GM18511 (cell line): Measurements from ENCODE around the gene NPLOC4.
"Not testable (repeated sequence)": the region's sequence is repeated elsewhere in the genome, so short reads cannot be mapped to it uniquely, and the experiment has no call there.

Experiments used
- ATAC-seq: cut with Tn5 transposase; IDR thresholded peaks from one replicate; pipeline ENCODE4 v1.9.1; 2021; ENCODE audit warnings: mild to moderate bottlenecking, moderate library complexity; ENCODE audit not compliant: unreplicated experiment

NPLOC4 gene

DNA sequence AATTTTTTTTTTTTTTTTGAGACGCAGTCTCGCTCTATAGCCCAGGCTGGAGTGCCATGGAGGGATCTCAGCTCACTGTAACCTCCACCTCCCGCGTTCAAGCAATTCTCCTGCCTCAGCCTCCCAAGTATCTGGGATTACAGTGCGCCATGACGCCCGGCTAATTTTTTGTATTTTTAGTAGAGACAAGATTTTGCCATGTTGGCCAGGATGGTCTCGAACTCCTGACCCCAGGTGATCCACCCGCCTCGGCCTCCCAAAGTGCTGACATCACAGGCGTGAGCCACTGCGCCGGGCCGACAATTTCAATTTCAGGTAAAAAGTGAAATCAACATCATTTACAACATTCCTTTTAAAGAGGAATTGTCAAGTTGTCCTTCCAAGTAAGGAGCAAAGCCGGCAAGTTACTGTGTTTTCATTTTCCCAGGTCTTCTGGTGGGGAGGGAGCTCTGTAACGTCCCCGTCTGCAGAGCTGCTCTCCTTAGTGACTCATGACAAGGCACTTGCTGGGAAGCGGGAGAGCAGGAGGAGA, 873 bp downstream of the NPLOC4 start:
- ATAC-seq: no peak

DNA sequence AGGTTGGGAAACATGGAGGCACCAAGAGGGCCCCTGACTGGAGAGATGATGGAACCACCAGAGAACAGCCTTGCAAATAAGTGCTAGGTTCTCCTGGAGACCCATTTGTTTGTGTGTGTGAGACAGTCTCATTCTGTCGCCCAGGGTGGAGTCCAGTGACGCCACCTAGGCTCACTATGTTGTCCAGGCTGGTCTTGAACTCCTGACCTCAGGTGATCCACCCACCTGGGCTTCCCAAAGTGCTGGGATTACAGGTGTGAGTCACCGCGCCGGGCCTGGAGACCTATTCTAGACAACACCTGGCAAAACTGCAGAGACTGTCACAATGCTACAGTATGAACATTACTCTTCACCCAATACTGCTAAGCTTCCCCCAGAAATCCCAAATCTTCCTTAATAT, 1.5 kb downstream of the NPLOC4 start:
- no peak for ATAC-seq

DNA sequence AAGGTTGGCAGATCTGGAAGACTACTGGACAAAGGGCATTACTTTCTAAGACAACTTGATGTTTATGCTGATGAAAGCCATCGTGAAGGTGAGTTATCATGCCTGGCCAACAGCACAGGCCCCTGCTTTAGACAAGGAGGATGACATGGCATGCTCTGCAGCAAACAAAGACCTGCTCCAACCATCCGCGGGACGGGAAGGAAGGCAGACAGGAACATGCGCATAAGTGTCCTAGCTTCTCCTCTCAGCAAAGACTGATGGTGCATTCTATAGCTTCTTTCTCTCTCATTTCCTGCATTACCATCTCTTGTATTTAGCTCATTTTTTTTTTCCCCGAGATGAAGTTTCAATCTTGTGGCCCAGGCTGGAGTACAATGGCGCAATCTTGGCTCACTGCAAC, 5.4 kb downstream of the NPLOC4 start:
- ATAC-seq: no peak

DNA sequence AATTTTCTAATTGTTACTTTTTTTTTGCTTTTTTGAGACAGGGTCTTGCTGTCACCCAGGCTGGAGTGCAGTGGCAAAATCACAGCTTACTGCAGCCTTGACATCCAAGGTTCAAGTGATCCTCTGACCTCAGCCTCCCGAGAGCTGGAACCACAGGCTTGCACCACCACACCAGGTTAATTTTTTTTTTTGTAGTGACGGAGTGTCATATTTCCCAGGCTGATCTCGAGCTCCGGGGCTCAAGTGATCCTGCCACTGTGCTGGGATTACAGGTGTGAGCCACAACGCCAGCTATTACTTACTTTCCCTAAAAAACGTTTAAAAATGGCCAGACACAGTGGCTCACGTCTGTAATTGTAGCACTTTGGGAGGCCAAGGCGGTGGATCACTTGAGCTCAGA, 6.6 kb downstream of the NPLOC4 start:
- ATAC-seq: no peak

DNA sequence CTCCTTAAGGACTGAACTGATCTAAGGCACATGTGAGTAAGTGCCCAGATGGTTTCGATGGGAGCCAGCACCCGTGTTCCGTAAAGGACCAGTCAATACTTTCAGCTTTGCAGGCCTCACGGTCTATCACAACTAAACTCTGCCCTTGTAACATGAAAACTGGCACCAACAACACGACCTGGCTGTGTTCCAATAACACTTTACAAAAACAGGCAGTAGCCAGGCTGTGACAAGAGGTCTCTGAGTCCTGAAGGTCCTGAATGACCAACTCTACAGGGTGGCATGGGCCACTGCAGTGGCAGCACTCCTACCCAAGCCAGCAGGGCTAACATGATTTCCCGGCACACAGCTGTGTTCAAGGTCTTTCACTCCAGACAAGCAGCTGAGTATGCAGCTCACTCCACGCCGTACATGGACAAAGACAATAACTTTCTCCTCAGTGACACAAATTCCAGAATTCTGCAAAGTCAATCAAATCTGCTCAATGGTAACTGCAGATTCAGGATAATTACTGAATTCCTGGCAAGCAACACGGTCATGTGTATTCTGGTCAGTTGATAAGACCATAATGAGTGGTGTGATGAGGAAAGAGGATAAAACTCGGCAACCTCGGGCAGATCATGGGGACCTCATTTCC, 15.3 kb downstream of the NPLOC4 start:
- ATAC-seq: no peak

DNA sequence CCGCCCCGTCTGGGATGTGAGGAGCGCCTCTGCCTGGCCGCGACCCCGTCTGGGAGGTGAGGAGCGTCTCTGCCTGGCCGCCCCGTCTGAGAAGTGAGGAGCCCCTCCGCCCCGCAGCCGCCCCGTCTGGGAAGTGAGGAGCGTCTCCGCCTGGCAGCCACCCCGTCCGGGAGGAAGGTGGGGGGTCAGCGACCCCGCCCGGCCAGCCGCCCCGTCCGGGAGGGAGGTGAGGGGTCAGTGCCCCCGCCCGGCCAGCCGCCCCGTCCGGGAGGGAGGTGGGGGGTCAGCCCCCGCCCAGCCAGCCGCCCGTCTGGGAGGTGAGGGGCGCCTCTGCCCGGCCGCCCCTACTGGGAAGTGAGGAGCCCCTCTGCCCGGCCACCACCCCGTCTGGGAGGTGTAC, 18.6 kb downstream of the NPLOC4 start:
- not testable (repeated sequence) for ATAC-seq

DNA sequence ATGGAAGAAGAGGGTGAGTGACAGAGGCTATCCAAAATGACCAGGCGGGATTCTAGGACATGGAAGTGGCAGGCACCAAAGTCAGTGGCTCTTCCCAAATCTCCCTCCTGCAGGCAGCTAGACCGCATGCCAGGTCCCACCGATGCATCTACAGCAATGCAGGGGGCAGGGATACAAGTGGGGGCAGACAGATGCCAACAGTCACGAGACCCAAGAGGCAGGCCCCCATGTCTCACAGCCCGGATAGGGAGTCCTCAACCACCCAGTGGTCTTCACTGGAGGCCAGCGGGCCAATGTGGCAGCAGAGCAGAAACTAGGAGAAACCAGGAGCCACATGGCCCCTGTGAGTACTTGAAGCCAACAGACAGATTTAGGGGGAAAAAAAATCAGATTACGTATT, 20.0 kb downstream of the NPLOC4 start:
- no peak for ATAC-seq

DNA sequence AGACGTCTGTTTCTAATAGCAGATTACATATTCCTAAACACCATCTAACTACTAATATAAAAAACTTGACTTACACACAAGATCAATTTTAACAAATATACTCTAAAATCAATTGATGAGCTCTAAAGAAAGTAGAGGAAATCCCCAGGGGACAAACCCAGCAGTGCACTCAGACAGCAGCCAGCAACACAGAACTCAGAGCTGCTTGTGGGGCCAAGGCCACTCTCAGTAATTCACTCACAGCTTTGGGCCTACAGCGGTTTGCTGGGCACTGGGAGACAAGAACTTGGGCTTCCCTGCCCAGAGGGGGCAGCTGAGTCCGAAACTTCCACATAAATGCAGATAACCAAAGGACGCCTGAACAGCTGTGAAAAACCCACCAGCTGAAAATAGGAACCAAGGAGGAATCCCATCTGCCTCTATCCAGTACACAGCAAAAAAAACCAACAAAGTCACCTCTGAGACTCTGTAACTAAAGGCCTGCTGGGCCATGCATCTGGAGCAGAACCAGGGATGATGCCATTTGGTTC, 21.4 kb downstream of the NPLOC4 start:
- ATAC-seq: no peak

DNA sequence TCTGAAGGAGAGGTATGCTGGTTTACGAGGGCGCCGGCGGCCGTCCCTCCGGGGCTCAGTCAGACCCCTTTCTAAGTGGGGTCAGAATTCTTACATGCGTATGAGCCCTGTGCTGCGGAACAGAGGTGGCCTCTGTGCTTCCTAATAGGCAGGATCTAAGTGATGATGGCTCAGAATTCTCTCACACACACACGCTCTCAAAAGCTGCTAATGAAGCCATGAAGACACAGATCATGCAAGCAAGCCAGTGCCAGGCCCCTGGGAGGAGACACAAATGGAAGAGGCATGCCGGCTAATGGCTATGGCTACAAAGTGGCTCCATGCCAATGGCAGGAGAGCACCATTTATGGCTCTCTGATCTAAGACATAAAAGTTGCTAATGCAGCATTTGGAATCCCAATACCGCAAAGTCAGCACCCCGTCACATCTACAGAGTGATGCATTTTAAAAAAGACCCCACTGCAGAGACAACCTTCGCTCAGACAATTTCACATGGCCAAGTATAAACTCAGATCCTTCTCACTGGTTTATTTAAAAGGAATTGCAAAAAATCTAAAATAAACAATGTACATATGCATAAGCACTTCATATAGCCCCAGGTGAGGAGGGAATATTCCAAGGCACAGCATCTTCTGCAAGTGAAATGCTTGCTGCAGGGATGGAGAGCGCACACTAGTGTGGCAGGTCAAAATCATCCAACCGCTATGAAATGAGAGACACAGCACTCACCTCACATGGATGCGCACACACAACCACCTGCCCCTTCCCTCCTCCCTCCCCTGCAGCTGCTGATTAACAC, 24.5 kb downstream of the NPLOC4 start:
- no peak for ATAC-seq

DNA sequence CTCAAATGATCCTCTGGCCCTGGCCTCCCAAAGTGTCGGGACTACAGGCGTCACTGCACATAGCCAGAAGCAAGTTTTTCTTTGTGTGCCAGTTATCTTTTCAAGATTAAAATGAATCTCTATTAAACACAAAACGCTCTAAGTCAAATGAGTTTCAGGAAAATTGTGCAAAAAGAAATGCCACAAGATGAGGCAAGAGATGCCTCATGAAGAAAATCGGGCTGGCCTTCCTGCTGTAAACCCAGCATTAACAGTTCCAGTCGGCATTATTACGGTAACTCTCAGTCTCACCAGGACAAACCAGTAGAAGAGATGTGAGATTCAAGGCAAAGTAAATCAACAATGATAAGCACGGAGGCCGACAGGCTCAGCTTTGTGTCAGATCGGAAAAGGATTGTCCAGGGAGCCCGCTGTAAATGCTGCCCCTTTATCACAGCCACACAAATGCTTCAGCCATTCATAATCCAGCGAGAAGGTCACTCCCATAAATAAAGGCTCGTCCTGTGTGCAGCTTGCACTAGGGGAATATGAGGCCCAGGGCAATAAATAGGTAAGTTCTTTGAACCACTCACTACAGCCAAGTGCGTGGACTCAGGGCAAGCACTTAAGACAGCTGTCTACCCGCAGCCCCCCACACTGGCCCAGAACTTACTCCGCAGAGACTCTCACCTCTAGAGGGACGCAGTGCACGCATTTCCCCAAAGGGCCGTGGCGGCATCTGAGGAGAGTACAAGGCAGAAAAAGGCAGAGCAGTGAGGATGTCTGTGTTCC, 27.2 kb downstream of the NPLOC4 start:
- no peak for ATAC-seq

- no peak for ATAC-seq
These were observed 28.3 kb downstream of the NPLOC4 start for GRCh38 chr17:81608605-81609004.

- ATAC-seq: no peak
These were observed 28.8 kb downstream of the NPLOC4 start for GRCh38 chr17:81608082-81608481.

GRCh38 chr17:81607431-81607830, 29.5 kb downstream of the NPLOC4 start:
- ATAC-seq: no peak

DNA sequence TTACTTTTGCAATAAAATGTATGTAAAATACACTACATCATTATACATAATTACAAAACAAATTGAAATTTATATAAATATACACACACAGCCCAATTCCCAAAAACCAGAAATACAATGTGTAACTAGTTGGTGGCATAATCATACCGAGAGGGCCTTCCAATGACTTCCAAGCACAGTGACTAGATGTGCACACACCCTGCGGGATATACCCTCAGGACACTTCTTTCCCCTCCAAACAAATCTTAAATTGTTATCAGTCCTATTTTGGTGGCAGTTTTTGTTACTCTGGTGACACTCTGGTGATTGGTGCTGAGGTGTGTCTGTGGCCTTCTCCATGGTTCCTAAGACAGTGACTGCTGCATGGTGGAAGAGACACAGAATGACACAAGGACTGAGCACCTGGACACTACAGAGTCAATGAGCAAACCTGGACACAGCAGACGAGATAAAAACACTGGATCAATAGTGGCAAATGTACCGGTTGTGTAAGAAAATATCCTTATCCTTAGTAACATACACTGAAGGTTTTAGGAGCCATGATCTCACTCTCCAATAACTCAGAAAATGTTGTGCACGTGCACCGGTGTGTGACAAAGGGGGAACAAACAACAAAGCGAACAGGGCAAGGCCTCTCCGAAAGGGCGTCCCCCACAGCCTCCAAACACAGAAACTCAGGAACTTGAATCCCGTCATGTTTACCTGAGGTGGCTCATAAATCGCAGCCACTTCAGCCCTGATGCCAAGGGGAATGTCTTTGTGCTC, 32.9 kb downstream of the NPLOC4 start:
- no peak for ATAC-seq

DNA sequence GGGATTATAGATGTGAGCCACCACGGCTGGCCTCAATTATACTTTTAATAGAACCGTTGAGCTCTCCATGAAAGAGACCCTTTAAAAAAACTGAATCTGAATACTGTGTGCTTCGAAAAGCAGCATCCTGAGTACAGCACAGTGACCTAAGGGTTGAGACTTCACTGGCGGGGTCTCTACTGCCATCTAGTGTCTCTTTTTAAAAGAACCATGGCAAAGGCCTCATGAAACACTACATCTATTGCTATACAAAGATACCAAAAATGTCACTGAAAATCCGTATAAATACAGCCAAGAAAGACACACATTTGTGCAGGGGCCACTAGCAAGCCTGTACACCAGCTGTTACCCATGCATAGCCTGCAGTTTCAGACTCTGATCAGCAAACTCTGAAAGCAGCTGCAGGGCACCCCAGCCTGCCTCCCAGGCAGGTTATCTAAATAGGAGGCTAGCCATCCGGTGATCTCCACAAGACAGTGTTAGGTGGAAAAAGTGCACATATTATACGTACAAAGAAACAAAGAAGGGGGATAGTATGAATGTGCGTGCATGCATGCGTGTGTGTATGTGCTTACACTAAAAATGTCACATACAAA, 35.3 kb downstream of the NPLOC4 start:
- ATAC-seq: no peak

- no peak for ATAC-seq
These were observed 37.0 kb downstream of the NPLOC4 start for GRCh38 chr17:81599719-81600486.

- no peak for ATAC-seq
These were observed 43.6 kb downstream of the NPLOC4 start for GRCh38 chr17:81593105-81593871.

DNA sequence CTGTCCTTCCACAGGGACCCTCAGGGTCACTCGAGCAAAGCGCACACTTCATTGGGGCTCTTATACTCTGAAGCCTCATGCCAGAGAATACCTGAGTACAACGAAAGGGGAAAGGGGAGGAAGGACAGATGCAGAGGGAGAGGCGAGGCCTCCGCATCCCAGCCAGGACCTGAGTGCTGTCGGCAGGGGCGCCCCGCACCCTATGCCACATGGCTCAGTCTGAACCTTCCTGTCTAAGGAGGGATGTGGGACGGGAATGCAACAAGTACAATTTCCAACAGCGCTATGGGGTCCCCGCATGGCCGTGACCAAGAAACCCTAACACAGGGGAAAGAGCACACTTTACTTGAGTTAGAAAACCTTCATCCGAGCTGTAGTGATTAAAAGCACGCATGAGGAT, 44.9 kb downstream of the NPLOC4 start:
- ATAC-seq: no peak

DNA sequence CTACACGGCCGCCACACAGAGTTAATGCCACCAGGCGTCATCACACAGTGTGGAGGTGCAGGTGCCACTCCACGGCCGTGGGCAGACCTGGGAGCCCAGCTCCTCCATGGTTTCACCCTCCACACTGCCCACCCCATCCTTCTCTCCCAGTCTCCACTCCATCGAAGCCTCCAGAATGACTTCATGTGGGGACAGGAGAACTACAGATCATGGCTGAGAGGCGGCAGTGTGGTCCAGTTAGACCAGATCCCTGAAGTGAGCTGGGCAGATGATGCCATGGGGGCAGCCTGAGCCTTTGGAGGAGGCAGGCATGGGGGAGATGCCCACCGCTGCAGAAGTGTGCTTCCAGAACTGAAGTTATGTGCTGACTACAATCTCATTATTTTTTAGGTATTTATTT, 46.8 kb downstream of the NPLOC4 start:
- ATAC-seq: no peak
